GM18868 (cell line): ENCODE measurements around the gene NLGN1.

ENCODE experiments used
- ATAC-seq: cut with Tn5 transposase; IDR thresholded peaks from one replicate; pipeline ENCODE4 v1.9.1; 2021; ENCODE audit warnings: mild to moderate bottlenecking, moderate library complexity; ENCODE audit not compliant: unreplicated experiment

NLGN1 gene

GRCh38 chr3:174132006-174132405 is 734.5 kb downstream of the NLGN1 start:
- no peak for ATAC-seq

GRCh38 chr3:174132421-174133042 is 735.0 kb downstream of the NLGN1 start:
- ATAC-seq: no peak

GRCh38 chr3:174146008-174146407 is 748.5 kb downstream of the NLGN1 start:
- ATAC-seq: no peak

- ATAC-seq: no peak
These were observed 750.3 kb downstream of the NLGN1 start for GRCh38 chr3:174147798-174148197.

- no peak for ATAC-seq
These were observed 756.3 kb downstream of the NLGN1 start for GRCh38 chr3:174153871-174154270.

- ATAC-seq: no peak
These were observed 758.7 kb downstream of the NLGN1 start for GRCh38 chr3:174156200-174156599.

- no peak for ATAC-seq
These were observed 761.1 kb downstream of the NLGN1 start for GRCh38 chr3:174158674-174159073.

- ATAC-seq: no peak
These were observed 762.1 kb downstream of the NLGN1 start for GRCh38 chr3:174159604-174160003.

GRCh38 chr3:174162550-174162949 is 765.0 kb downstream of the NLGN1 start:
- no peak for ATAC-seq

GRCh38 chr3:174168026-174168425 is 770.5 kb downstream of the NLGN1 start:
- ATAC-seq: no peak

- no peak for ATAC-seq
These were observed 771.2 kb downstream of the NLGN1 start for GRCh38 chr3:174168538-174169254.

- ATAC-seq: no peak
These were observed 772.2 kb downstream of the NLGN1 start for GRCh38 chr3:174169736-174170135.

- no peak for ATAC-seq
These were observed 772.7 kb downstream of the NLGN1 start for GRCh38 chr3:174170248-174170647.

GRCh38 chr3:174186377-174186989 is 788.9 kb downstream of the NLGN1 start:
- no peak for ATAC-seq

GRCh38 chr3:174191380-174191779 is 793.8 kb downstream of the NLGN1 start:
- peak; percentile 96 for ATAC-seq

GRCh38 chr3:174191895-174192294 is 794.4 kb downstream of the NLGN1 start:
- no peak for ATAC-seq

GRCh38 chr3:174192471-174192870 is 794.9 kb downstream of the NLGN1 start:
- ATAC-seq: no peak

- no peak for ATAC-seq
These were observed 796.1 kb downstream of the NLGN1 start for GRCh38 chr3:174193604-174194003.

GRCh38 chr3:174197416-174197815 is 799.9 kb downstream of the NLGN1 start:
- no peak for ATAC-seq

- no peak for ATAC-seq
These were observed 800.7 kb downstream of the NLGN1 start for GRCh38 chr3:174198199-174198598.

GRCh38 chr3:174199696-174200095 is 802.2 kb downstream of the NLGN1 start:
- no peak for ATAC-seq

- no peak for ATAC-seq
These were observed 804.6 kb downstream of the NLGN1 start for GRCh38 chr3:174202116-174202515.
